NK-92 (cell line): ENCODE data around the gene IFT20.
A peak's percentile ranks its signal among the peaks of the same experiment; 100 is the strongest.
"Not testable (repeated sequence)": the region's sequence is repeated elsewhere in the genome, so short reads cannot be mapped to it uniquely, and the experiment has no call there.

Experiments
- DNase-seq: peaks from one replicate; lab custom pipeline; 2025; ENCODE audit not compliant: unreplicated experiment; lab: John Stamatoyannopoulos, UW

IFT20 gene

GRCh38 chr17:28364665-28365363, 29.5 kb upstream of the IFT20 start, which contains the start of gene SEBOX:
Gene SEBOX, minus strand, starts transcription at chr17:28365199. Its CDS starts 48 bp downstream, at chr17:28365151.
- DNase-seq: no peak

GRCh38 chr17:28363776-28364650, 28.7 kb upstream of the IFT20 start:
- DNase-seq: no peak

DNA sequence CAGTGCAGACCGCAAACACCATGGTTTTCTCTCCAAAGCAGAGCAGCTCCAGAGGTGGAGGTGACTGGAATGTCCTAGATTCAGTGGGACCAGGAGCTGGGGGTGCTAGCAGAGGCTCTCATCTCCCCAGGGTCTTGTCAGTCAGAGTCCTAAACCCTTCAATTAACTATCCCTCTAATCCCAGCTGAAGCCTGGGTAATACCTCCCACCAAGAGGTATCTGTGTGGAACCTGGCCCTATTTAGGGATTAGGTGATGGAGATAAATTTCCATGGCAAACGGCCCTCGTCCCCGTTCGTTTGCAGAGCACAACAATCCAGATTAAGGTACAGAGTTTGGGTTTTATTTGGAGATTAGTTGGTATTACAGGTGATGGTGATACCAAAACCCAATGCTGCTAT, 27.9 kb upstream of the IFT20 start:
- no peak for DNase-seq

- DNase-seq: no peak
Observed at GRCh38 chr17:28357901-28358197, 22.6 kb upstream of the IFT20 start.

DNA sequence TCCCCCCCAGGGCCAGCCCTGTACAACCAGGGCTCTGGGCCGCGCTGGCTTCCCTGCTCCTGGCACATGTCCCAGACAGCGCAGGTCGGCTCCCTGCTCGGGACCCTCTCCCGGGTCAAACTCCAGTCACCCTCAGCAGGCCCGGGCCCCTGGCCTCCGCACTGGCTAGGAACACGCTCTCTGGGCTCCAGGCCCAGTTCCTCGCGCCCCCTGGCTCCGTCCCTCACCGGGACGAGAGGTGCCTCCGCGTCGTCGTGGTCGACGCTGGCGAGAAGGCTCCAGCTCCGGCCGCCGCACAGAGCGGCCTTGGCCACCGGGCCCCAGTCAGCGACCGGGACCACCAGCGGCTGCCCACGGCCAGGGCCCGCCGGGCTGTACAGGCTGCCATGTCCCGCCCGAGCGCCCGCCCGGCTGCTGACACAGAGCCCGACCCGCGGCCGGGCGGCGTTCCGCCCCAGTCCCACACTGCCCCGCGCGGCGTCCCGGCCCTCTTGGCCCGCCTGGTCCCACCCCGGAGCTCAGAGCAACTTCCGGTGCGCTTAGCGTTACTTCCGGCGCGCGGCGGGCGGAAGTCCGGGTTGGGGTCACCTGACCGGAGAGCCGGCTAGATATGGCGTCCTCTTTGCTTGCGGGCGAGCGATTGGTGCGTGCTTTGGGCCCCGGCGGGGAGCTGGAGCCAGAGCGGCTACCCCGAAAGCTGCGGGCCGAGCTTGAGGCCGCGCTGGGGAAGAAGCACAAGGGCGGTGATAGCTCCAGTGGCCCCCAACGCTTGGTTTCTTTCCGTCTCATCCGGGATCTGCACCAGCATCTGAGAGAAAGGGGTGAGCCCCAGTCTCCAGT, 22.0 kb upstream of the IFT20 start, which contains the start of gene POLDIP2:
Gene POLDIP2, minus strand, starts transcription at position 467 of the 840 bp plus-strand sequence. Its CDS starts 79 bp downstream, at position 388.
- DNase-seq: peak; percentile 70

- DNase-seq: no peak
Observed at GRCh38 chr17:28350271-28350670, 15.0 kb upstream of the IFT20 start.

- no peak for DNase-seq
Observed at GRCh38 chr17:28348979-28349378, 13.7 kb upstream of the IFT20 start.

GRCh38 chr17:28347261-28347891, 12.1 kb upstream of the IFT20 start:
- no peak for DNase-seq

DNA sequence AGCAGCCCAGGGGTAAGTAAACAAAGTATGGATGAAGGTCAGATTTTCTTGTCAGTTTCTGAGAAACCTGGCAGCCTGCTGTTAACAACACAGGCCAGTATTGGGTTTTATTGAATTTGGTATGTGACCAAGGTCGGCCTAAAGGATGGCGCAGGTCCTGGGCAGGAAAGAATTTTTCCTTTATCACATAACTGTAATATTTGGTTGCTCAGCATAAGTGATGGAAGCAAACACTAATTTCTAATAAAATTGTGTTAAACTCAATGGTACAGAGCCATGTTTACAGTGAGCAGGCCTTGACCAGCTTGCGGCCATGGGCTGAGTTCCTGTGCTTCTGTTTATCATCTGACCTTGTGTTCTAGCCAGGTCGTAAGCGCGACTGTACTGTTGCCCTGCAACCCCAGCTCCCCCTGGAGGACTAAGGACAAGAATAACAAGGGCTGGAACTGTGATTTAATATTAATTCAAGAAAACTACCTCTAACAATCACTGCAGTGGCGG, 11.5 kb upstream of the IFT20 start:
- no peak for DNase-seq

DNA sequence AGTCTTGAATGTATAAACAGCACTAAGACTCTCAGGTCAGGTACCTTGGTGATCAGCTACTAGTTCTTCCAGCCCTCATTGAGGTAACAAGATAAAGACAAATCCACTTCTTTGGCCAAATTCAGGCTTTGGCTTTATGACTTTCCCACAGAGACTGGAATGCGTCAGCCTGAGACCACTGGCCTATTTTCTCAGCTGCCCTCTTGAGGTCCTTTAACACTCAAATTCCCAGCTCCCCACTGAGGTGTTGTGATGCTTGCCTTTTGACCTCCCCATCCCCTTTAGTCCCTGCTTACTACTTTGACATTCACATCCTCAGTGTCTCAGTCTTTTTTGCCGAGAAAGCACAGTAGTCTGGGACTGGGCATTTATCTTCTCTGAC, 10.9 kb upstream of the IFT20 start:
- DNase-seq: no peak

DNA sequence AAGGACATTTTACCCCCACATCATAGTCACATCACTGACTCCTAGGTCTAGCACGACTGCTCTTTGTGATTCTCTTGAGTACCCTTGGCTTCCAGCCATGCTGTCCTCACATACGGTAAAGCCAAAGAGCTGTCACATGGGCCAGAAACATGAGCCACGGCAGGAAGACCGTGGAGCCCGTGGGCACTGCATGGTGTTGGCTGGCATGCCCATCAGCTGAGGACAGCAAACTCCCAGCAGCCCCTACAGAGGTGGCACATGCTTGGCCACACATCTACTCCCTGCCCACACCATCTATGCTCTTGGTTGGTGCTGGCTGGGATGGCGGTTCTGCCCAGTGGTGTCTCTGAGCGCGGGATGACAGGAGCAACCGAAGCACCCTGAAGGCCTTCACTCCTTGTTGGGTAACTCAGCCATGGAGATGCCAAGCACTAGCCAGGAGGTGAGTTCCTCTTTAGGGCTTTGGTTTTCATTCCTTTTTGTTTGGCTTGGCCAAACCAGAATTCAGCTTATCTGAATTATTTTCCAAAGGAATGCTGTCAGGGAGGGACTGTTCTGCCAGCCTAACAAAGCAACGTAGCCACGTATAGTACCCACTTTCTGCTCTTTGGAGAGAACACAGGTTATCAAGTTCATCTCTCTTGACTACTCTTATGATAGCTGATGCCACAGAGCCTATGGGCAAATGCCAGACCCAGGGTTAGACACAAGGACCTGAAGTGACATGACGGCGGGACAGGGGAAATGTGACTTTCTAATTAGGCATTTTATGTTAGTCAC, 10.3 kb upstream of the IFT20 start:
- DNase-seq: no peak

DNA sequence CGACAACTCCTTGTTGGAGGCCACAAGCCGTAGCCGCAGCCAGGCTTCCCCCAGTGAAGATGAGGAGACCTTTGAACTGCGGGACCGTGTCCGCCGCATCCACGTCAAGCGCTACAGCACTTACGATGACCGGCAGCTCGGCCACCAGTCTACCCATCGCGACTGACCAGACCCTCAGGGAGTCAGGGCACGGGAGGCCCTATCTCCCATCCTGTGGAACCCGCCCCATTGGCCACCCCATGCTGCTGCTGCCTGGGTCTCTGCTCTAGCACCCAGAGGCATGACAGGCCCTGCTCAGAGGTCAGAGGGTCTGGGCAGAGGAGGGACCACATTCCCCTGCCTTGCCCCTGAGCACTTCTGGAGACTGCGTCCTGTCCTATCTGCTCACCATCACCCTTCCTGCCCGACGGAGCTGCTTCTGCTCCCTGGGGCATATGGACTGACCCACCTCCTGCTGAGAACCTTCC, 9.2 kb upstream of the IFT20 start:
- DNase-seq: no peak

GRCh38 chr17:28344011-28344410, 8.7 kb upstream of the IFT20 start:
- no peak for DNase-seq

- DNase-seq: no peak
Observed at GRCh38 chr17:28343491-28343932, 8.2 kb upstream of the IFT20 start.

DNA sequence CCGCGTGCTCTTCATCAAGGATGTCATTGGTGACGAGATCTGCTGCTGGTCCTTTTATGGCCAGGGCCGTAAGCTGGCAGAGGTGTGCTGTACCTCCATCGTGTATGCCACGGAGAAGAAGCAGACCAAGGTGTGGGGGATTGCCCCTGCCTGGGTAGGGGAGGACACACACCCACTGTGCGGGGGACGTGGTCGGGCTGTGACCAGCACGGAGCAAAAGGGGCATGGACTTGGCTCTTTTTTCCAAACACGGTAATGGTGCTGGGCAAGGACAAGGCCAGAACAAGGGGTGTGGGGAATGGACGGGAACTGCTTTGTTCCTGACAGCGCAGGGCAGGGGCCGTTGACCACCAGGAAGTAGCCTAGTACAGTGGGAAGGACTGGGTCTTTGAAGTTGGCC, 7.0 kb upstream of the IFT20 start:
- no peak for DNase-seq

GRCh38 chr17:28341516-28341915, 6.2 kb upstream of the IFT20 start:
- DNase-seq: no peak

- no peak for DNase-seq
Observed at GRCh38 chr17:28340374-28340773, 5.1 kb upstream of the IFT20 start.

DNA sequence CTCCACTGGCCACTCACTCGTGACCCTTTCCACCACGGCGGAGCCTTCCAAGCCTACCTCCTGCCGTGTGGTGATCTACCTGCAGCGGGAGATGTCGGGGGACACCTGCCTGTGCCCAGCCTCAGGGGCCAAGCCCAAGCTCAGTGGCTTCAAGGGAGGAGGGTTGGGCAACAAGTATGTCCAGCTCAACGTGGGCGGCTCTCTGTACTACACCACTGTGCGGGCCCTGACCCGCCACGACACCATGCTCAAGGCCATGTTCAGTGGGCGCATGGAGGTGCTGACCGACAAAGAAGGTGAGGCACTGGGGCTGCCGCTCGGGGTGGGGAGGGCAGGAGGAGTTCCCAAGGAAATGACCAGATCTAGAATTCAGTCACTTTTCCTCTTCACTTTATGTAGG, 4.2 kb upstream of the IFT20 start:
- DNase-seq: no peak

DNA sequence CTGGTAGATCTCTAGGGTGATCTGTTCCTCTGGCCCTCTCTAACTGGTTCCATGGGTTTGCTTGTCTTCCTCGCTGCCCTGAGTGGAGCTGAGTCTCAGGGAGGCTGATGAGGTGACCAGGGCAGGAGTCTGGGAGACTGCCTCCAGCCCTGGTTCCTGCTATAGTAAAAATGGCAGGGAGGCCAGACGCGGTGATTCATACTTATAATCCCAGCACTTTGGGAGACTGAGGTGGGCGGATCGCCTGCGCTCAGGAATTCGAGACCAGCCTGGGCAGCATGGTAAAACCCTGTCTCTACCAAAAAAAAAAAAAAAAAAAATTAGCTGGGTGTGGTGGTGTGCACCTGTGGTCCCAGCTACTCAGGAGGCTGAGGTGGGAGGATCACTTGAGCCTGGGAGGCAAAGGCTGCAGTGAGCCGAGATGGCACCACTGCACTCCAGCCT, 3.5 kb upstream of the IFT20 start:
- DNase-seq: not testable (repeated sequence)
